Thyroid gland (tissue), 4 donors: ENCODE data around the gene TRAK2.

ENCODE experiments used
- CTCF ChIP-seq, 6 experiments: fragments of 200-600 bp in 3 of 6; fragments of 450-650 bp in 3 of 6; sonication (generic) in 3 of 6; IDR thresholded peaks; one replicate each; pipeline ENCODE4 v1.5.1; 2016 to 2019; ENCODE audit warnings: antibody characterized with exemption in 6 of 6, mild to moderate bottlenecking in 2 of 6, inconsistent platforms in 1 of 6, moderate library complexity in 1 of 6
- POLR2A ChIP-seq, 2 donors: fragments of 450-650 bp; IDR thresholded peaks; one replicate each; pipeline ENCODE4 v1.6.1; 2017; ENCODE audit warnings: antibody characterized with exemption in 2 of 2, mild to moderate bottlenecking in 2 of 2, moderate library complexity in 1 of 2

GRCh38 chr2:201460532-201460931 lies 9.3 kb upstream of the TRAK2 start:
- no peak for TF ChIP-seq CTCF (IDR thresholded peaks at IDR 0.05)
- TF ChIP-seq POLR2A (IDR thresholded peaks at IDR 0.05), result no peak
